Measurements from ENCODE around the gene TAB3. TPM values are rescaled to one million over a fixed set of nuclear protein-coding genes. Genes with fewer than 3 reads are reported as not detected.

The TAB3 gene
- total RNA-seq, 1 donor from 2014 or later, result 39.1 TPM

GRCh38 chrX:30881390-30881789, 7.7 kb downstream of the TAB3 start:
- H3K4me3 Mint-ChIP-seq (ENCODE audit: low read depth), result no peak overlapping the region
- H3K4me1 Mint-ChIP-seq (ENCODE audit: low read depth), result peaks cover 34% of the 10 kb centered on the region
- peaks cover 2% of the 10 kb centered on the region for H3K36me3 Mint-ChIP-seq (ENCODE audit: insufficient read depth)

GRCh38 chrX:30880058-30880457, 9.0 kb downstream of the TAB3 start:
- Mint-ChIP-seq H3K4me3 (ENCODE audit: low read depth) (no peak overlapping the region), H3K36me3 (ENCODE audit: insufficient read depth) (peaks cover 2% of the 10 kb centered on the region), H3K27me3 (no peaks in the 10 kb centered on the region), H3K4me1 (ENCODE audit: low read depth) (peaks cover 28% of the 10 kb centered on the region), H3K9me3 (ENCODE audit: low read depth) (peaks cover 10% of the 10 kb centered on the region), H3K27ac (no peak overlapping the region)
- no peak for DNase-seq (ENCODE audit: low spot score, unreplicated experiment)
- no peak for TF ChIP-seq CTCF (IDR thresholded peaks at IDR 0.05; ENCODE audit: unreplicated experiment)

More at GRCh38 chrX:30881390-30881789, 7.7 kb downstream of the TAB3 start:
- no peaks in the 10 kb centered on the region for H3K27me3 Mint-ChIP-seq
- TF ChIP-seq CTCF (IDR thresholded peaks at IDR 0.05; ENCODE audit: unreplicated experiment), result no peak
- H3K27ac Mint-ChIP-seq, result no peak overlapping the region
- H3K9me3 Mint-ChIP-seq (ENCODE audit: low read depth), result peaks cover 10% of the 10 kb centered on the region
- DNase-seq (ENCODE audit: low spot score, unreplicated experiment), result no peak

- H3K27ac Mint-ChIP-seq, result no peak overlapping the region
- no peak for DNase-seq (ENCODE audit: low spot score, unreplicated experiment)
- no peaks in the 10 kb centered on the region for H3K27me3 Mint-ChIP-seq
- no peak for TF ChIP-seq CTCF (IDR thresholded peaks at IDR 0.05; ENCODE audit: unreplicated experiment)
- no peak overlapping the region for H3K4me3 Mint-ChIP-seq (ENCODE audit: low read depth)
- H3K4me1 Mint-ChIP-seq (ENCODE audit: low read depth), result peaks cover 15% of the 10 kb centered on the region
- peaks cover 5% of the 10 kb centered on the region for H3K36me3 Mint-ChIP-seq (ENCODE audit: insufficient read depth)
- peaks cover 12% of the 10 kb centered on the region for H3K9me3 Mint-ChIP-seq (ENCODE audit: low read depth)
These were observed 12.7 kb downstream of the TAB3 start for GRCh38 chrX:30876367-30876766.

- Mint-ChIP-seq H3K4me1 (ENCODE audit: low read depth) (peaks cover 15% of the 10 kb centered on the region), H3K9me3 (ENCODE audit: low read depth) (peaks cover 9% of the 10 kb centered on the region), H3K4me3 (ENCODE audit: low read depth) (no peak overlapping the region), H3K36me3 (ENCODE audit: insufficient read depth) (peaks cover 5% of the 10 kb centered on the region), H3K27ac (no peak overlapping the region), H3K27me3 (no peaks in the 10 kb centered on the region)
- DNase-seq (ENCODE audit: low spot score, unreplicated experiment), result no peak
- TF ChIP-seq CTCF (IDR thresholded peaks at IDR 0.05; ENCODE audit: unreplicated experiment), result no peak
These were observed 13.1 kb downstream of the TAB3 start for GRCh38 chrX:30875957-30876356.

GRCh38 chrX:30874851-30875250, 14.2 kb downstream of the TAB3 start:
- no peaks in the 10 kb centered on the region for H3K27me3 Mint-ChIP-seq
- no peak overlapping the region for H3K27ac Mint-ChIP-seq
- peaks cover 14% of the 10 kb centered on the region for H3K4me1 Mint-ChIP-seq (ENCODE audit: low read depth)
- H3K36me3 Mint-ChIP-seq (ENCODE audit: insufficient read depth), result peaks cover 3% of the 10 kb centered on the region
- H3K9me3 Mint-ChIP-seq (ENCODE audit: low read depth), result peaks cover 2% of the 10 kb centered on the region
- no peak for TF ChIP-seq CTCF (IDR thresholded peaks at IDR 0.05; ENCODE audit: unreplicated experiment)
- no peak for DNase-seq (ENCODE audit: low spot score, unreplicated experiment)
- H3K4me3 Mint-ChIP-seq (ENCODE audit: low read depth), result no peak overlapping the region

All from progenitor cell of endocrine pancreas (in vitro differentiated cells).